ENCODE results near the gene ERMP1.

ERMP1 gene

DNA sequence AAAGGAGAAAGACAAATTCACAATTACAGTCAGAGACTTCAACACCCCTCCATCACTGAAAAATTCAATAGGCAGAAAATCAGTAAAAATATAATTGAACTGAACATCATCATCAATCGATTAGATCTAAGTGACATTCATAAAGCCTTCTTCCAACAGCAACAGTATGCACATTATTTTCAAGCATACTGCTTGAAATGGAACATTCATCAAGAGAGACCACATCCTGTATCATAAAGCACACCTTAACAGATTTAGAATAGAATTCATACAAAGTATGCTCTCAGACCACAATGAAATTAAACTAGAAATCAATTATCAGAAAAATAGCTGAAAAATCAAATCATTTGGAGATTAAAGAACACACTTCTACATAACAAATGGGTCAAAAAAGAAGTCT lies 39.1 kb downstream of the ERMP1 start:
- ATAC-seq = no peak
- TF ChIP-seq CSDC2 (CRISPR knock-in tag; IDR thresholded peaks at IDR 0.05) (no peak), ZFP3 (CRISPR knock-in tag; IDR thresholded peaks at IDR 0.05) (no peak), SNAI2 (CRISPR knock-in tag; IDR thresholded peaks at IDR 0.05) (no peak), BACH2 (CRISPR knock-in tag; IDR thresholded peaks at IDR 0.05; ENCODE audit: borderline replicate concordance) (no peak), TOX (CRISPR knock-in tag; IDR thresholded peaks at IDR 0.05; ENCODE audit: borderline replicate concordance) (no peak), ZNF70 (CRISPR knock-in tag; IDR thresholded peaks at IDR 0.05) (no peak), ZFP30 (CRISPR knock-in tag; IDR thresholded peaks at IDR 0.05) (no peak), ZC3H10 (CRISPR knock-in tag; IDR thresholded peaks at IDR 0.05) (no peak), CSRNP3 (CRISPR knock-in tag; IDR thresholded peaks at IDR 0.05) (no peak), OSR1 (CRISPR knock-in tag; IDR thresholded peaks at IDR 0.05) (no peak), POU6F1 (CRISPR knock-in tag; IDR thresholded peaks at IDR 0.05; ENCODE audit: borderline replicate concordance, low read depth) (no peak), GLIS3 (CRISPR knock-in tag; IDR thresholded peaks at IDR 0.05) (no peak), ZNF565 (CRISPR knock-in tag; conservative IDR thresholded peaks at IDR 0.05; ENCODE audit: low read depth) (no peak)
- TF ChIP-seq, protein P1, sequence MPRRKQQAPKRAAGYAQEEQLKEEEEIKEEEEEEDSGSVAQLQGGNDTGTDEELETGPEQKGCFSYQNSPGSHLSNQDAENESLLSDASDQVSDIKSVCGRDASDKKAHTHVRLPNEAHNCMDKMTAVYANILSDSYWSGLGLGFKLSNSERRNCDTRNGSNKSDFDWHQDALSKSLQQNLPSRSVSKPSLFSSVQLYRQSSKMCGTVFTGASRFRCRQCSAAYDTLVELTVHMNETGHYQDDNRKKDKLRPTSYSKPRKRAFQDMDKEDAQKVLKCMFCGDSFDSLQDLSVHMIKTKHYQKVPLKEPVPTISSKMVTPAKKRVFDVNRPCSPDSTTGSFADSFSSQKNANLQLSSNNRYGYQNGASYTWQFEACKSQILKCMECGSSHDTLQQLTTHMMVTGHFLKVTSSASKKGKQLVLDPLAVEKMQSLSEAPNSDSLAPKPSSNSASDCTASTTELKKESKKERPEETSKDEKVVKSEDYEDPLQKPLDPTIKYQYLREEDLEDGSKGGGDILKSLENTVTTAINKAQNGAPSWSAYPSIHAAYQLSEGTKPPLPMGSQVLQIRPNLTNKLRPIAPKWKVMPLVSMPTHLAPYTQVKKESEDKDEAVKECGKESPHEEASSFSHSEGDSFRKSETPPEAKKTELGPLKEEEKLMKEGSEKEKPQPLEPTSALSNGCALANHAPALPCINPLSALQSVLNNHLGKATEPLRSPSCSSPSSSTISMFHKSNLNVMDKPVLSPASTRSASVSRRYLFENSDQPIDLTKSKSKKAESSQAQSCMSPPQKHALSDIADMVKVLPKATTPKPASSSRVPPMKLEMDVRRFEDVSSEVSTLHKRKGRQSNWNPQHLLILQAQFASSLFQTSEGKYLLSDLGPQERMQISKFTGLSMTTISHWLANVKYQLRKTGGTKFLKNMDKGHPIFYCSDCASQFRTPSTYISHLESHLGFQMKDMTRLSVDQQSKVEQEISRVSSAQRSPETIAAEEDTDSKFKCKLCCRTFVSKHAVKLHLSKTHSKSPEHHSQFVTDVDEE (CRISPR knock-in tag; IDR thresholded peaks at IDR 0.05) = no peak

- ATAC-seq = no peak
Measured at GRCh38 chr9:5791870-5792269, 41.0 kb downstream of the ERMP1 start.

More at GRCh38 chr9:5791870-5792269, 41.0 kb downstream of the ERMP1 start:
- TF ChIP-seq ARNTL (CRISPR knock-in tag; IDR thresholded peaks at IDR 0.05; ENCODE audit: borderline replicate concordance, low read depth) = no peak
- TF ChIP-seq ISL1 (CRISPR knock-in tag; IDR thresholded peaks at IDR 0.05) = no peak
- no peak for TF ChIP-seq ESRRG (CRISPR knock-in tag; IDR thresholded peaks at IDR 0.05)
- no peak for TF ChIP-seq TOX (CRISPR knock-in tag; IDR thresholded peaks at IDR 0.05; ENCODE audit: borderline replicate concordance)
- no peak for TF ChIP-seq PATZ1 (CRISPR knock-in tag; IDR thresholded peaks at IDR 0.05; ENCODE audit: borderline replicate concordance)
- TF ChIP-seq OSR1 (CRISPR knock-in tag; IDR thresholded peaks at IDR 0.05) = no peak
- TF ChIP-seq ZC3H10 (CRISPR knock-in tag; IDR thresholded peaks at IDR 0.05) = no peak
- no peak for TF ChIP-seq BACH2 (CRISPR knock-in tag; IDR thresholded peaks at IDR 0.05; ENCODE audit: borderline replicate concordance)
- TF ChIP-seq ZNF70 (CRISPR knock-in tag; IDR thresholded peaks at IDR 0.05) = no peak
- no peak for TF ChIP-seq ZNF565 (CRISPR knock-in tag; conservative IDR thresholded peaks at IDR 0.05; ENCODE audit: low read depth)
- TF ChIP-seq, protein P1 (CRISPR knock-in tag; IDR thresholded peaks at IDR 0.05) = no peak
- TF ChIP-seq TCF4 (CRISPR knock-in tag; IDR thresholded peaks at IDR 0.05; ENCODE audit: borderline replicate concordance) = no peak
- TF ChIP-seq CSDC2 (CRISPR knock-in tag; IDR thresholded peaks at IDR 0.05) = no peak
- TF ChIP-seq ZFP3 (CRISPR knock-in tag; IDR thresholded peaks at IDR 0.05) = no peak
- TF ChIP-seq, protein P2, sequence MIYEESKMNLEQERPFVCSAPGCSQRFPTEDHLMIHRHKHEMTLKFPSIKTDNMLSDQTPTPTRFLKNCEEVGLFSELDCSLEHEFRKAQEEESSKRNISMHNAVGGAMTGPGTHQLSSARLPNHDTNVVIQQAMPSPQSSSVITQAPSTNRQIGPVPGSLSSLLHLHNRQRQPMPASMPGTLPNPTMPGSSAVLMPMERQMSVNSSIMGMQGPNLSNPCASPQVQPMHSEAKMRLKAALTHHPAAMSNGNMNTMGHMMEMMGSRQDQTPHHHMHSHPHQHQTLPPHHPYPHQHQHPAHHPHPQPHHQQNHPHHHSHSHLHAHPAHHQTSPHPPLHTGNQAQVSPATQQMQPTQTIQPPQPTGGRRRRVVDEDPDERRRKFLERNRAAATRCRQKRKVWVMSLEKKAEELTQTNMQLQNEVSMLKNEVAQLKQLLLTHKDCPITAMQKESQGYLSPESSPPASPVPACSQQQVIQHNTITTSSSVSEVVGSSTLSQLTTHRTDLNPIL (CRISPR knock-in tag; IDR thresholded peaks at IDR 0.05; ENCODE audit: low read depth) = no peak
- no peak for TF ChIP-seq POU6F1 (CRISPR knock-in tag; IDR thresholded peaks at IDR 0.05; ENCODE audit: borderline replicate concordance, low read depth)

Data from SK-N-SH treated with all-trans-retinoic acid at 6 μM for 48 hours (cell line).